IPS DF 4.7 (cell line): Measurements from ENCODE around the gene CCT8.
"Not testable (repeated sequence)": the region's sequence is repeated elsewhere in the genome, so short reads cannot be mapped to it uniquely, and the experiment has no call there.

ENCODE experiments used
- DNase-seq: peaks from one replicate; pipeline ENCODE4 v3.0.0-alpha.2; 2013; ENCODE audit warnings: low spot score; ENCODE audit errors: extremely low read depth

The CCT8 gene

GRCh38 chr21:29024474-29025327, 48.7 kb downstream of the CCT8 start, which contains the start of gene USP16:
TSS of gene USP16 (plus strand) at chr21:29024668. CDS start at chr21:29027914, 3,246 bp downstream.
- DNase-seq: peak; percentile 93

GRCh38 chr21:29022166-29022565, 51.3 kb downstream of the CCT8 start:
- DNase-seq: no peak

GRCh38 chr21:29018540-29018939, 54.9 kb downstream of the CCT8 start:
- DNase-seq: no peak

GRCh38 chr21:29017639-29018237, 55.7 kb downstream of the CCT8 start:
- DNase-seq: no peak

- not testable (repeated sequence) for DNase-seq
These were observed 62.2 kb downstream of the CCT8 start for GRCh38 chr21:29011236-29011635.

GRCh38 chr21:29008367-29008766, 65.1 kb downstream of the CCT8 start:
- DNase-seq: no peak

GRCh38 chr21:29007810-29008209, 65.6 kb downstream of the CCT8 start:
- DNase-seq: no peak

- no peak for DNase-seq
These were observed 66.3 kb downstream of the CCT8 start for GRCh38 chr21:29007135-29007534.
